ENCODE results near the gene DMBX1. TPM values are rescaled to one million over a fixed set of nuclear protein-coding genes. Genes with fewer than 3 reads are reported as not detected.

The DMBX1 gene
- total and polyA plus RNA-seq, 2 of the 4 experiments (the other 2 are of a cell fraction) = not detected

DNA sequence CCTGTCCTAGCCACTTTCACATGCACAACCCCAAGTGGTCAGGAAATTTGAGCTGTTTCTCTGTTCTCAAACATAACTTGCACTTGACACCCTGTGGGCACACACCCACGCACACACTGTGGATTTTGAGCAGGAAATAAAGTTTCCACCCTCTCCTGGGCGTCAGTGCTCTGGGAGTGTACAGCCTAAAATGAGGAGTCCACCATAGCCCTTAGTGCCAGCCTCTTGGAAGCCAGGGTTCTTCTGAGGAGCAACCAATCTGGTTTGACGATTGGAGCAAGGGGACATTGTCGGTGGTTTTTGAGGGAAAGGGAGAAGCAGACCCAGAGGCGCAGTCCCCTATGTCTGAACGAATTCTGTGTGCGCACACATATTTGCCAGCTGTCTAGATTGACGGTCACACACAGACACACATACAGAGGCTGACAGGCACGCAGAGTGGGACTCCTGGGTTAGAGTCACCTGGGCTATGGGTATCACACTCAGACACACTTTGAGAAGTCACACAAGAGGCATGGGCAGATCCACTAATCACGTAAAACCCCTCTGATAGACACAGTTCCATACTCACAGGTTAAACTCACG, 2.7 kb downstream of the DMBX1 start:
- H2BK20ac ChIP-seq (ENCODE audit: low read depth, low read length) = no peak overlapping the region
- H4K91ac ChIP-seq (ENCODE audit: insufficient read depth, low read depth, low read length) = no peak overlapping the region
- no peak overlapping the region for H3K14ac ChIP-seq (replicated peaks; ENCODE audit: low read depth, low read length)
- no peak overlapping the region for H3K27ac ChIP-seq (ENCODE audit: insufficient read depth, low read length)
- H3K79me1 ChIP-seq (ENCODE audit: low read depth in 1 of 2, low read length in 2 of 2) = no peaks in the 10 kb centered on the region
- H4K8ac ChIP-seq (ENCODE audit: low read depth in 2 of 2, low read length in 2 of 2) = no peak overlapping the region
- no peak overlapping the region for H3K56ac ChIP-seq (ENCODE audit: extremely low read depth, insufficient read depth, low read length)
- no peak overlapping the region for H2AK5ac ChIP-seq (ENCODE audit: low read depth, low read length)
- no peak overlapping the region for H2BK120ac ChIP-seq (ENCODE audit: low read depth, low read length)
- TF ChIP-seq POLR2A (IDR thresholded peaks at IDR 0.05; ENCODE audit: low read depth, low read length) = no peak
- TF ChIP-seq RFX5 (IDR thresholded peaks at IDR 0.05; ENCODE audit: low read depth, low read length) = no peak
- no peak for TF ChIP-seq MXI1 (IDR thresholded peaks at IDR 0.05; ENCODE audit: borderline replicate concordance, low read depth, low read length)
- TF ChIP-seq FOS (IDR thresholded peaks at IDR 0.05; ENCODE audit: low read depth, low read length) = no peak
- TF ChIP-seq RCOR1 (IDR thresholded peaks at IDR 0.05; ENCODE audit: insufficient replicate concordance, low read length) = no peak
- no peak for TF ChIP-seq CEBPB (IDR thresholded peaks at IDR 0.05; ENCODE audit: low read depth, low read length)
- TF ChIP-seq, protein P1, sequence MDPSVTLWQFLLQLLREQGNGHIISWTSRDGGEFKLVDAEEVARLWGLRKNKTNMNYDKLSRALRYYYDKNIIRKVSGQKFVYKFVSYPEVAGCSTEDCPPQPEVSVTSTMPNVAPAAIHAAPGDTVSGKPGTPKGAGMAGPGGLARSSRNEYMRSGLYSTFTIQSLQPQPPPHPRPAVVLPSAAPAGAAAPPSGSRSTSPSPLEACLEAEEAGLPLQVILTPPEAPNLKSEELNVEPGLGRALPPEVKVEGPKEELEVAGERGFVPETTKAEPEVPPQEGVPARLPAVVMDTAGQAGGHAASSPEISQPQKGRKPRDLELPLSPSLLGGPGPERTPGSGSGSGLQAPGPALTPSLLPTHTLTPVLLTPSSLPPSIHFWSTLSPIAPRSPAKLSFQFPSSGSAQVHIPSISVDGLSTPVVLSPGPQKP (IDR thresholded peaks at IDR 0.05; ENCODE audit: borderline replicate concordance, low read depth, low read length) = no peak
- TF ChIP-seq, protein P2, sequence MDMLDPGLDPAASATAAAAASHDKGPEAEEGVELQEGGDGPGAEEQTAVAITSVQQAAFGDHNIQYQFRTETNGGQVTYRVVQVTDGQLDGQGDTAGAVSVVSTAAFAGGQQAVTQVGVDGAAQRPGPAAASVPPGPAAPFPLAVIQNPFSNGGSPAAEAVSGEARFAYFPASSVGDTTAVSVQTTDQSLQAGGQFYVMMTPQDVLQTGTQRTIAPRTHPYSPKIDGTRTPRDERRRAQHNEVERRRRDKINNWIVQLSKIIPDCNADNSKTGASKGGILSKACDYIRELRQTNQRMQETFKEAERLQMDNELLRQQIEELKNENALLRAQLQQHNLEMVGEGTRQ (IDR thresholded peaks at IDR 0.05; ENCODE audit: low read depth, low read length) = no peak
- no peak for TF ChIP-seq BHLHE40 (IDR thresholded peaks at IDR 0.05; ENCODE audit: low read depth, low read length)
- in situ Hi-C loops (cut with MboI; ENCODE audit: low sequenced_read_pairs) (no loop called here), dilution Hi-C loops (cut with HindIII; ENCODE audit: low sequenced_read_pairs, unreplicated experiment) (no loop called here), intact Hi-C loops (cut with micrococcal nuclease) (no loop called here)
- H2AK9ac ChIP-seq (replicated peaks; ENCODE audit: low read depth, low read length, poor library complexity) = no peak overlapping the region
- no peak overlapping the region for H2BK5ac ChIP-seq (ENCODE audit: low read depth, low read length, poor library complexity, severe bottlenecking)
- ATAC-seq (ENCODE audit: low read depth) = no peak
- no peak for DNase-seq
- ChIA-PET CTCF (interaction anchor here (0.9 to 1.0 kb wide), 2 partner anchors 12 to 45 kb away, joined by 3 to 4 read pairs; no protein-coding TSS in a partner anchor), POLR2A (ENCODE audit: unreplicated experiment) (no interaction called here)
- H3K4me1 ChIP-seq (ENCODE audit: control insufficient read depth, insufficient read depth, low read length) = no peaks in the 10 kb centered on the region
- no peak overlapping the region for H3K9ac ChIP-seq (ENCODE audit: low read depth, low read length)
- no peak overlapping the region for H3K23ac ChIP-seq (ENCODE audit: low read depth, low read length)
- peaks cover 2% of the 10 kb centered on the region; the same call in 1 of the 2 replicates for H3K9me3 ChIP-seq (ENCODE audit: control insufficient read depth, insufficient read depth, low read length)
- H2BK15ac ChIP-seq (ENCODE audit: low read depth, low read length) = no peak overlapping the region
- H4K20me1 ChIP-seq (ENCODE audit: insufficient read depth, low read length) = peaks cover 13% of the 10 kb centered on the region; the same call in 1 of the 2 replicates
- H3K4me2 ChIP-seq (ENCODE audit: low read depth, low read length) = no peak overlapping the region
- no peak overlapping the region for H4K5ac ChIP-seq (ENCODE audit: low read depth, low read length)
- H2AFZ ChIP-seq (replicated peaks; ENCODE audit: low read length, poor library complexity) = peak overlapping the region; percentile 27
- no peaks in the 10 kb centered on the region for H3K36me3 ChIP-seq (ENCODE audit: control insufficient read depth, insufficient read depth, low read length)
- H3K27me3 ChIP-seq (ENCODE audit: control insufficient read depth, insufficient read depth, low read length) = peaks cover 96% of the 10 kb centered on the region
- no TSS peak for BruUV-seq (replicated peaks)
- no peak overlapping the region for H3K4me3 ChIP-seq (ENCODE audit: insufficient read depth, low read depth, low read length)
- no peak overlapping the region for H3K4ac ChIP-seq (ENCODE audit: low read depth, low read length)
- WGBS, 2 experiments (ENCODE audit: extremely low coverage in 2 of 2, insufficient read length in 1 of 2) = 27% methylated on average over 3 of the region's 11 CpGs; no CpG with 5 or more reads in 1 of the 2 experiments
- H3K18ac ChIP-seq (ENCODE audit: low read depth, low read length) = no peak overlapping the region
- H3K9me1 ChIP-seq (ENCODE audit: insufficient read depth, low read length) = no peaks in the 10 kb centered on the region
